Stimulated activated naive CD4-positive, alpha-beta T cell (primary cell): ENCODE results near the gene TAGLN.
"Not testable (repeated sequence)": the region's sequence is repeated elsewhere in the genome, so short reads cannot be mapped to it uniquely, and the experiment has no call there.

Experiments used
- DNase-seq, 6 experiments: peaks; one replicate each; lab custom pipeline; 2025; lab: John Stamatoyannopoulos, UW

The TAGLN gene

DNA sequence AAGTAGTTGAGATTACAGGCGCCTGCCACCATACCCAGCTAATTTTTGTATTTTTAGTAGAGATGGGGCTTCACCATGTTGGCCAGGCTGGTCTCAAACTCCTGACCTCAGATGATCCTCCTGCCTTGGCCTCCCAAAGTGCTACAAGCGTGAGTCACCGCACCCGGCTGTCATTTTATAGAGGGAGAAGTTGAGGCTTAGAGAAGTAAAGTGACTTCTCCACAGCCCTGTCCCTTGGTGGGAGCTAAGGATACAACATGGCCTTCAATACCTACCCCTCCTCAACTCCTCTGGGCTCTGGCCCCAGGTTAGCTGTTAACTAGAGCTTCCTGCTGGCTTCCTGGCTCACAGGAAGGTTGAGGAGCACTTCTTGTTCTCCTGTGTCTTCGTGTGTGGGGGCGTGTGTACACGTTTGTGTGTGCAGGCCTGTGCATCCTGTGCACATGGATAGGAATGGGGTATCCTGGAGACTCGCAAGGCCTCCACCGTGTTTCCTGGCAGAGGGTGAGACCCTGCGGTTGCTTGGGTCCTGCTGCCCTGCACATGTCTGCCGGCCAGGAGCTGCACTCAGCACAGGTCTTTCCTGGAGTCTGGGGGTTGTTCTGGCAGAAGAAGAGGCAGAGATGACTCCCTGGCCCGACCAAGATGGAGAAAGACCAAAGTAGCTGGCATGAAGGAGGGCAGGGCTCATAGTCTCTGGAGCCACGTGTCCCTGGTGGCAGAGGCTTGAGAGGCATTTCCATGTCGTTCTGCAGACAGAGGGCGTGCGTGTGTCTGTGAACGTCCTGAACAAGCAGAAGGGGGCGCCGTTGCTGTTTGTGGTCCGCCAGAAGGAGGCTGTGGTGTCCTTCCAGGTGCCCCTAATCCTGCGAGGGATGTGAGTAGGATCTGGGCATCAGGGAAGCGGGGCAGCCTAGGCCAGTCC is 18.2 kb upstream of the TAGLN start:
- DNase-seq = peak; percentile 12 to 43 (median 28)

DNA sequence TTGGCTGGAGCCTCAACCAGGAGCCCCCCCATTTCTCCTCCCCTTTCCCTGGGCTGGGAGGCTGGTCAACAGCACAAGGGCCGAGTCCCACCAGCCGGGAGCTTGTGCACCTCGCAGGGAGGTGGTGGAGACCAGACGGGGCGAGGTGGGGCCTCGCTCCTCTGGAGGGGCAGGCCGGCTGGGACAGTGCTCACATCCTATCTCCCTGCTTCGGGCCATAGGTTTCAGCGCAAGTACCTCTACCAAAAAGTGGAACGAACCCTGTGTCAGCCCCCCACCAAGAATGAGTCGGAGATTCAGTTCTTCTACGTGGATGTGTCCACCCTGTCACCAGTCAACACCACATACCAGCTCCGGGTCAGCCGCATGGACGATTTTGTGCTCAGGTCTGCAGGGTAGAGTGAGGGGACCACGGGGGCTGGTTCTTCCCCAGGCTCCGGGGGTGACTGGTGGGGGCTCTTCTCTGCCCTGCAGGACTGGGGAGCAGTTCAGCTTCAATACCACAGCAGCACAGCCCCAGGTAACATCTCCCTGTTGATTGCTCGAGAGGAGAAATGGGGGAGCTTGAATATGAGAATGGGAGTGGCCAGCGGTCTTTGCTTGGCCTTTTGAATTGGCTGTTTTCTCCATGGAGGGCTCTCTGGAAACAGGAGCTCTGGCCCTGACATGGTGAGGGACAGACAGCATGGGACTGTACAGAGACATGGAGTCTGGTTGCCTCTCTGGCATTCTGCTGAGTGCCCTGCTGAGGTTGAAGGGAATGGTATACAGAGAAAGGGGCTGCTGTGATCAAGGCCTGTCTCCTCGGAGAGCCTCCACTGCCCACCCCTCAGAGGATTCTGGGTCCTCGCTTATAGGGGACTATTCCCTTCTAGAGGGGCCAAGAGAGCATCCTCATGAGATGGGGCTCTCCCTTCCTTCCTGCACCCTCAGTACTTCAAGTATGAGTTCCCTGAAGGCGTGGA is 17.3 kb upstream of the TAGLN start:
- no peak for DNase-seq

DNA sequence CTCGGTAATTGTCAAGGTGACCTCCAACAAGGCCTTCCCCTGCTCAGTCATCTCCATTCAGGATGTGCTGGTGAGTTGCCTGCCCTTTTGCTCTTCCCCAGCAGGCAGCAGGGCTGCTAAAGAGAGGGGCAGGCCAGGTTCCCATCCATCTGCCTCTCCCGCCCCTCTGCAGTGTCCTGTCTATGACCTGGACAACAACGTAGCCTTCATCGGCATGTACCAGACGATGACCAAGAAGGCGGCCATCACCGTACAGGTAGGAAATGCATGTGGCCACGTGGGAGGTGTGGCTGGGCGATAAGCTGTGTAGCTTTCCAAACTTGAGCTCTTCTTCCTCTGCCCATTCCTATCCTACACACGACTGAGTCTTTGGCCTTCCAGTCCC is 16.6 kb upstream of the TAGLN start:
- no peak for DNase-seq

DNA sequence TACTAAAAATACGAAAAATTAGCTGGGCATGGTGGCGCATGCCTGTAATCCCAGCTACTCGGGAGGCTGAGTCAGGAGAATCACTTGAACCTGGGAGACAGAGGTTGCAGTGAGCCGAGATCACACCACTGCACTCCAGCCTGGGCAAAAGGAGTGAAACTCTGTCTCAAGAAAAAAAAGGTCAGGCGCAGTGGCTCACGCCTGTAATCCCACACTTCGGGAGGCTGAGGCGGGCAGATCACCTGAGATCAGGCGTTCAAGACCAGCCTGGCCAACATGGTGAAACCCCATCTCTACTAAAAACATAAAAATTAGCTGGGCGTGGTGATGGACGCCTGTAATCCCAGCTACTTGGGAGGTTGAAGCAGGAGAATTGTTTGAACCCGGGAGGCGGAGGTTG is 16.0 kb upstream of the TAGLN start:
- not testable (repeated sequence) for DNase-seq

DNA sequence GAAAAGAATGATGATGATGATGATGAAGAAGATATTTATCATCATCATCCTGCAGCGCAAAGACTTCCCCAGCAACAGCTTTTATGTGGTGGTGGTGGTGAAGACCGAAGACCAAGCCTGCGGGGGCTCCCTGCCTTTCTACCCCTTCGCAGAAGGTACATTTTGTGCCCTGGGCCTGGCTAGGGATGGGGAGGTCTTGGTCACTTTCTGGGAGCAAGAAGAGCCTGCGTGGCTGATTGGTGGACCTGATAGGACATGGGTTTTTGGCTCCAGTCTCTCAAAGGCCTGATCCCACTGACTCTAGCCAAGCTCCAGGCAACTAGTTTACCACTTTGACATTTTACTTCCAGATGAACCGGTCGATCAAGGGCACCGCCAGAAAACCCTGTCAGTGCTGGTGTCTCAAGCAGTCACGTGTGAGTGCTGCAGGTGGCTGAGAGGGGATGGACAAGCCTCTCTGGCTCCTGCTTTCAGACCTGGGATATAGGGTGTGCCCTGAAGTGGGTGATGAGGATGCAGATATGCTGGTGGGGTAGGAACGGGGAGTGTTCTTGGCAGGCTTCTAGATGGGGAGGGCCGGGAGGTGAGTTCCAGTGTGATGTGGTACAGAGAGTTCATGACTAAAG is 15.3 kb upstream of the TAGLN start:
- no peak for DNase-seq

DNA sequence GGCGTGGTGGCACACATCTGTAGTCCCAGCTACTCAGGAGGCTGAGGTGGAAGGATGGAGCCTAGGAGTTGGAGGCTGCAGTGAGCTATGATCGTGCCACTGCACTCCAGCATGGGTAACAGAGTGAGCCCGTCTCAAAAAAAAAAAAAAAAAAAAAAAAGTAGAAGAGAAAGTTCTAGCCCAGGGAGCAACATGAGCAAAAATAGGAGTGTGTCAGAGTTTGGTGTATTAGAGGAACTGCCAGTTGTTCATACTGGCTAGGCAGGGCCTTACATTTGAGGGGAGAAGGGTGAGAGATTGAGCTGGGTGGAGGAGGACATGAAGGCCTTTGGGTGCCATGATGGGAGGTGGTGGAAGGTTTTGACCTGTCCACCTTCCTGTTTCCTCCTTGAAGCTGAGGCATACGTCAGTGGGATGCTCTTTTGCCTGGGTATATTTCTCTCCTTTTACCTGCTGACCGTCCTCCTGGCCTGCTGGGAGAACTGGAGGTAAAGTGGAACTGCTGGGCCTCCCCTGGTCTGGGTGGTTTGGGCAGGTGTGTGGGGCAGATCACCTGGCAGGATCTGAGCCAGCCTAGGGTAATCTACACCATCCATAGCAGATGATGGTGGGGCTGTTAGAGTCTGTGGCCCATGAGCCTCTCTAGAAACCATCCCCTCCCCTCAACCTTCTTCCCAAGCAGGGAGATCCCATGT is 13.3 kb upstream of the TAGLN start:
- DNase-seq = no peak

DNA sequence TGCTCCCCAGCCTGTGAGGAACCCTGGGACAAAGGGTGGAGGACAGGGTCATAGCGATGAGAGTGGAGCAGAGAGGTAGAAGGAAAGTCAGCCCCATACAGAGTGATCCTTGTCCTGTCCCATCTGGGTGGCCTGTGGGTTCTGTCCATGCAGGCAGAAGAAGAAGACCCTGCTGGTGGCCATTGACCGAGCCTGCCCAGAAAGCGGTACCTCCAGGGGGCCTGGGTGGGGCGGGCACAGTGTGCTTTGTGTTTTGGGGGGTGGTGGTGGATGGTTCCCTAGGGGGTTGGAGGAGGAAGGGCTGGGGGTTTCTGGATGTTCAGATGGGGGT is 12.8 kb upstream of the TAGLN start:
- DNase-seq = no peak

DNA sequence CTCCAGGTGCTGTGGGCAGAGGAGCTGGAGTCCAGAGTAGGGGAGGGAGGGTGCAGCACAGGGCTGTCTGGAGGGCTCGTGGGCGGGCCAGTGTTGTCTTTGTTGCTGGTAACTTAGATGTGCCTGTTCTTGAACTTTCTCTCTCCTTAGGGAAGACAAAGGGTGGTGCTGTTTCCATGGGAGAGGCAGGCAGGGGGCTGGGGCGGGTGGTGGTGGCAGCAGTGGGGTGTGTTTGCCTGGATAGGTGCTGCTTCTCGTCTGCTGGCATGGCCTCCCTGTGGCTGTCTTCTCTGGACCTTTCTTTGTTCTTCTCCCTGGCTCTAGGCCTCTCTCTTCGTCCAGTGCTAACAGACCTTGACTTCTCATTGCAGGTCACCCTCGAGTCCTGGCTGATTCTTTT is 12.2 kb upstream of the TAGLN start:
- no peak for DNase-seq

DNA sequence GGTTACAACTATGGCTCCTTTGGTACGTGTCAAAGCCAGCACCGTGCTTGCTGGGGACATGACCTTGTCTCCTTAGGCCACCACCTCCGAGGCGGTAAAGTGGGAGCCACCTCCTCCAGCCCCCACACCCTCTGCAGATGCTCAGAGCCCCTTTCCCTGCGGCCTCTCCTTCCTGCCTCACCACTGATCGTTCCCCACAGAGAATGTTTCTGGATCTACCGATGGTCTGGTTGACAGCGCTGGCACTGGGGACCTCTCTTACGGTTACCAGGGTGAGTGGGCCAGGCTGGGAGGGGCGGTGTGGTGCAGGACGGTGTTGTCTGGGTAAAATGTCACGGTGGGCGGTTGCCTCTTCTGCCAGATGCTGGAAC is 11.8 kb upstream of the TAGLN start:
- DNase-seq = no peak

DNA sequence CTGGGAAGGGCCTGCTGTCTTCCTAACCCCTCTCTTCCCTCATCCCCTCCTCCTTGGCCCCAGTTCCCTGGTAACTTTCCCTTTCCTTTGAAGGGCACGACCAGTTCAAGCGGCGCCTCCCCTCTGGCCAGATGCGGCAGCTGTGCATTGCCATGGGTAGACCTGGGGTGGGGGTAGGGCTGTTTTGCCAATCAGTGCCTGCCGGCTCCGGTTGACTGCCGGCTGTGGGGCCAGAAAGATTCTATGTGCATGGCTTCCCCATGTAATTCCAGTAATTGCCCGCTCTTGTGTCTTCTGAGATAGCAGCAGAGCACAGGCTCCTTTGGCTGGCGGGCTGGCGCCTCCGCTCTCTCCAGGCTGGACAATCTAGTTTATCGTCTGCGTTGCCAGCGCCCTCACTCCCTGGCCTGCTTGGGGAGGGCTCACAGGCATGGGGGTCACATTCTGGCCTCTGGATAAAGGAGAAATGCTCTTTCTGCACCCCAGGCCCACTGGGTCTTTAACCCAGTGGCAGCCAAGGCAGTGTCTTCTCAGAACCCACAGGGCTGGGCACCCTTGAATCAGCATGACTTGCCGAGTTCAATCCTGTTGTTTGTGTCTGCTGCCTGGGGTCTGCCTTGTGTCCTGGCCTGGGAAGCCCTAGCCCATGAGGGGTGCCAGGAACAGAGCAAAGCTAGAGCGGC is 11.2 kb upstream of the TAGLN start:
- no peak for DNase-seq

DNA sequence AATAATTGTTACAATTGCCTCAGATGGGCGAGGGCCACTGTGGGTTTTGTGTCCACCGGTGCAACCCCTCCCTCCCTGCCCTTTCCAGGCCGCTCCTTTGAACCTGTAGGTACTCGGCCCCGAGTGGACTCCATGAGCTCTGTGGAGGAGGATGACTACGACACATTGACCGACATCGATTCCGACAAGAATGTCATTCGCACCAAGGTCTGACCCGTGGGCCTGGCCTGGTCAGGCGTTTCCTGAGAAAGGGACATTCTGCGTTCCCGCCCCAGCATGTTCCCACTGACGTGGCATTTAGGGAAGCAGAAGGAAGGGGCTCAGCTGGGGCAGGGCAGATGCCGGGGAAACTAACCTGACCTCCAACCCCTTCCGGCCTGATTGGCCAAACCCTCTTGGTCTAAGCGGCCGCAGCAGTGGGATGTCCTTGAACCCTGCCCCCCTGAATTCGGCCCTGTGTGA is 10.5 kb upstream of the TAGLN start:
- DNase-seq = no peak

DNA sequence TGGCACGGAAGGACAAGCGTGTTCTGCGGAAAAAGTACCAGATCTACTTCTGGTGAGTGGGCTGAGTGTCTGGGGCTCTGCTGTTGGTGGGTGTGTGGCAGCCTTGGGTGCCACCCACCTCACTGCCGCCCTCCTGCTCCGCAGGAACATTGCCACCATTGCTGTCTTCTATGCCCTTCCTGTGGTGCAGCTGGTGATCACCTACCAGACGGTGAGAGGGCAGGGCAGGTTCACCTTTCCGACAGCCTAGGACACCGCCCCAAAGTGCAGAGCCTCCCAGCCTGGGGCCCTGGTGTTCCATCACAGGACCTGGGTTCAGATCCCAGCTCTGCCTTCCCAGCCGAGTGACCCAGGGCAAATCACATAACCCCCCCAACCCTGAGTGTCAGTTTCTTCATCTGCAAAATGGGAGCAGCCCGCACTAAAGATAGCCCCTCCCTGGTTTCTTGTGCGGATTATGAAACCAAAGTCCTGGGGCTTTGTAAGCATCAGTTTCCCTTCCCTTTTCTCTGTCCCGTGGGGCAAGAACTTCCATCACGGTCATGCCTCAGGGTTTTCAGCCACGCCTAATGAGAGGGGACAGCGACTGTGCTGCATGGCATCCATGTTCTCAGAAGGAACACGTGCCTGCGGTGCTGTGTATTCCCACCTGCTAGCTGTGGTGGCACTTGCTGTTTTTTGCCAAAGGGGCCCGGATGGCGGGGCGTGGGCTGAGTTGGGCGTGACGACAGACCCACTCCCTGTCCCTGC is 9.8 kb upstream of the TAGLN start:
- no peak for DNase-seq

DNA sequence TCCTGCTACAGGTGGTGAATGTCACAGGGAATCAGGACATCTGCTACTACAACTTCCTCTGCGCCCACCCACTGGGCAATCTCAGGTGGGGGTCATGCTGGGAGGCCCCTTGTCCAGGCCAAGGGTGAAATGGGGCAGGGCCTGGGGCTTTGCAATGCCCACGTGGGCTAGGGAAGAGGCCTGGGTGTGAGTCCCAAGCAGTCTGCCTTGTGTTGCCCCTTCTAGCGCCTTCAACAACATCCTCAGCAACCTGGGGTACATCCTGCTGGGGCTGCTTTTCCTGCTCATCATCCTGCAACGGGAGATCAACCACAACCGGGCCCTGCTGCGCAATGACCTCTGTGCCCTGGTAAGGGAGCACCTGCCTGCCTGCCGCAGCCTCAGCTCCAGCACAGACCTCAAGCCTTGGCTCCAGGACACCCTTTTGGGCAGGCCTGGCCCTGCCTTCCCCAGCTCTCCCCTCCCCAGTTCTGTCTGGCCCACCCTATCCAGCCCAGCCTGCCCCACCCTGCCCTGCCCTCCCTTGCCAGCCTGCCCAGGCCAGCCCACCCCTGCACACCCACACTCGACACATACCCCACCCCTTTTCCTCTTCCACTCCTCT is 9.1 kb upstream of the TAGLN start:
- DNase-seq = no peak

DNA sequence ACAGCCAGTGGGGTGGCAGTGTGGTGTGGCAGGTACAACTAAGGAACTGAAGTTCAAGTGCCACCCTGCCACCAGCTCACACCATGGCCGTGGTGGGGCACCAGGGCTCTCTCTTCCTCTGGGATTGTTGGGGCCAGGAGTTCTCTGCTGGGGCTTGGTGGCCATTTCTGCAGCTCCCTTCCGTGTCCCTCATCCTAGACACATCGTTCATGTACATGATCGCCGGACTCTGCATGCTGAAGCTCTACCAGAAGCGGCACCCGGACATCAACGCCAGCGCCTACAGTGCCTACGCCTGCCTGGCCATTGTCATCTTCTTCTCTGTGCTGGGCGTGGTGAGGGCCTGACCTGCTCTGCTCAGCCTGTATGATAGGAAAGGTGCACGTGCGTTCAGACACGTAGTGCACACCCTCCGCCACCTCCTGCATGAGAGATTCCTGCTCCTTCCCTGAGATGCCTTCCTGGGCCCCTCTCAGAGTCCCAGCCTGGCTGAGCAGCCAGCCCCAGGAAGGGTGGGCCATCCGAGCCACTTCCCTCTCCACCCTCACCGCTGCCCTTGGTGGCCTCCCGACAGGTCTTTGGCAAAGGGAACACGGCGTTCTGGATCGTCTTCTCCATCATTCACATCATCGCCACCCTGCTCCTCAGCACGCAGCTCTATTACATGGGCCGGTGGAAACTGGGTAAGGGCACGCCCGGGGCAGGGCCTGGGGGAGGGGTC is 7.3 kb upstream of the TAGLN start:
- no peak for DNase-seq

DNA sequence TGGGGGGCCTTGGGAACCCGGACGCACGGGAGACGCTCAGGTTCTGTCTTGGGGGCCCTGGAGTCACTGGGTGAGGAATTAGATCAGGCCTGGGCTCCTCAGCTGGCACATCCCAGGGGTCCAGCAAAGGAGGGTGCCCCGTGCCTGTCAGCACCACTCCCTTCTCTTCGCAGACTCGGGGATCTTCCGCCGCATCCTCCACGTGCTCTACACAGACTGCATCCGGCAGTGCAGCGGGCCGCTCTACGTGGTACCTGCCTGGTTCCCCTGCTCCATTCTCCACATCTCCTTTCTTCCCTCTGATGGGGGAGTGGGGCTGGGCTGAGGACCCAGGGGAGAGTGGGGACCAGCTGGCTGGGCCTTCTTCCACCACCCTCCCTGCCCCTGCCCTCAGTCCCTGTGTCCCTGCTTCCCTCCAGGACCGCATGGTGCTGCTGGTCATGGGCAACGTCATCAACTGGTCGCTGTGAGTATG is 6.7 kb upstream of the TAGLN start:
- DNase-seq = no peak

DNA sequence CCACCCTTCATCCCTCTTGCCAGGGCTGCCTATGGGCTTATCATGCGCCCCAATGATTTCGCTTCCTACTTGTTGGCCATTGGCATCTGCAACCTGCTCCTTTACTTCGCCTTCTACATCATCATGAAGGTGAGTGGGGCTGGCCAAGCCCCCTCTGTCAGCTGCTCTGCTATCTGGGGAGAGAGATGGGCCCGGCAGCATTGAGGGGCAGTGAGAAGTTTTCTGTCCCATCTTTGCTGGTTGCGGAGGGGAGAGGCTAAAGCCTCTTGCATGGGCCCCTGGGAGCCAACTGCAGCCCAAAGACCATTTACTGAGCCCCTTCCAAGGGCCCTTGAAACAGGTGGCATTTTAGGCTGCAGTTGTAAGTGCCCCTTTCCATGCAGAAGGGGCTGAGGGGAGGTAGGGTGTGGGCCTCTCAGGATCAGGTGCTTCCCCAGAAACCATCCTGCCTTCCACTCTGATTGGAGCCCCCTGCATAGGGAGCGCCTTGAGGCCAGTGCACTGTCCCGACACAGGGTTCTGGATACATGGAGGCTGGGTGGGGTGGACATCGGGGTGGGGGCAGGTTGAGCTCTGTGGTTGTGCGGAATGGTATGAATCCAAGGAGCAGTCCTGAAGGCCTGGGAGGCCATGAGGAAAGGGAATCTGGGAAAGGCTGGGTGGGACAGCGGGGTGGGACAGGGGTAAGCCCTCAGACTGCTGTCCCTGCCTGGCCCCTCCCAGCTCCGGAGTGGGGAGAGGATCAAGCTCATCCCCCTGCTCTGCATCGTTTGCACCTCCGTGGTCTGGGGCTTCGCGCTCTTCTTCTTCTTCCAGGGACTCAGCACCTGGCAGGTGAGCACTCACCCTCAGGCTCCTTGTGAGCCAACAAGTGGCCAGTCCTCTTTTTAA is 5.8 kb upstream of the TAGLN start:
- DNase-seq = no peak

DNA sequence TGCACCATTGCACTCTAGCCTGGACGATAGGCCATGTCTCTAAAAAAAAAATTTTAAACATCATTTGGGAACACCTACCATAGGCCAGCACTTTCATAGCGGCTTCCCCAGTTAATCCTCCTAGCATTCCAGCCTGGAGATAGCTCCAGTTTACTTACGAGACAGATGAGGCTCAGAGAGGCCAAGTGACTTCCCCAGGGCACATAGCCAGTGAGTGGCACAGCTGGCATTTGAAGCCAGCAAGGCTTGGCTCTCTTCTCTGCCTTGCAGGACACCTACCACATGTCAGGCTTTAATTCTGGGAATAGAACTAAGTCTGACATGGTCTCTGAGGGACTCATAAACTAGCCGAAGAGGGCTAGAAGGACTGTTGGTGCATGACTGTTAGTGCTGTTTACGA is 4.9 kb upstream of the TAGLN start:
- no peak for DNase-seq

DNA sequence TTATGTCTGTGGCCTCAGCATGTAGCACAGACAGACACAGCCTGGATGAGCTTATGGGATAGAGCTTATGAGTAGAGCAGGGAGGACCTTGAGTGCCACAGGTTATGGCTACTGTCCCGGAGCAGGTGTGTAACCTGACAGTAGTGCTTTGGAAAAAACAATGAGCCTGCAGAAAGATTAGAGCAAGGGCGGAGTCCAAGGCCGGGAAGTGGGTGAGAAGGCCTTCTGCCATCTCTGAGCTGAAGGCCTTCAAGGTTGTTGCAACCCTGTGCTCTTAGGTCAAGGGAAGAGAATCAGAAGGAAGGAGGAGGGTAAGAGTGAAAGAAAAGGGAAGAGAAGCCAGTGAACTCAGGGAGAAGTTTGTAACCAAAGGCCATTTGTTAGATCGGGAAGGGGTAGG is 3.9 kb upstream of the TAGLN start:
- no peak for DNase-seq
